Right hindlimb (tissue), 1 donor: ENCODE results near the gene XK.
A peak's percentile ranks its signal among the peaks of the same experiment; 100 is the strongest.

Experiments
- DNase-seq: peaks from one replicate; pipeline ENCODE4 v3.0.0-alpha.2; 2018

The XK gene

DNA sequence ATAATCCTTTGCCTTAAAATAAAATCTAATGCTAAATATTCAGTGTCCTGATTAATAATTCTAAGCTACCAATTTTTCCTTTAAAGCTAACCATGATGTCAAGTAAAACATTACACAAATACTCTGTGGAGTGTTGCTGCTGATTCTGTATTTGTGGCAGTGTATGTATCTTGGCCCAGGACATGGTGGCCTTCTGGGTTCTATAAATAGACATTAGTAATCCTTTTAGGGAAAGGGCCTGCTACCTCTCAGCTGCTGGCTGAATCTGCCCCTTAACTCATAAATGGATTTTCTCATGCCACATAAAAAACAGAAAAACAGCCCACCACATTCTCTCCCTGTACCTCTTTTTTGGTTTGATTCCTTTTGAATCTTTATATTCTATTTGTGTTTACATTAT lies 1.2 kb upstream of the XK start:
- DNase-seq = no peak

DNA sequence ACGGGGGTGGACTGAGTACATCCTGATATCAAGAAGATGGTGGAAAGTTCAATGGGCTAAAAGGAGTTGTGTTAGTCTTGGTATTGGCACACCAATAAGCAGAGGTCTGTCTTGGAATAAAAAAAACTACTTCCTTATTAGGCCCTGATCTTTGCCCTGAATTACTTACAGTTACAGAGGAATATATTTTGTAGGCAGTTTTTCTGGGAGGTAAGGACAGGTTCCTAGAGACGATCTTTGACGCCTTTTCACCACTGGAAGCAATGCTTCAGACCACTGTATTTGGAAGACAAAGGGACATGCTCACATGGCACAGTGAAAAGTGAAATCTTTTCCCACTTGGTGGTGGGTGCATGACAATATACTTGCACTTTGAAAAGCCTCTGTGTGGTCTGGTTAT lies 618 bp upstream of the XK start:
- DNase-seq = no peak

DNA sequence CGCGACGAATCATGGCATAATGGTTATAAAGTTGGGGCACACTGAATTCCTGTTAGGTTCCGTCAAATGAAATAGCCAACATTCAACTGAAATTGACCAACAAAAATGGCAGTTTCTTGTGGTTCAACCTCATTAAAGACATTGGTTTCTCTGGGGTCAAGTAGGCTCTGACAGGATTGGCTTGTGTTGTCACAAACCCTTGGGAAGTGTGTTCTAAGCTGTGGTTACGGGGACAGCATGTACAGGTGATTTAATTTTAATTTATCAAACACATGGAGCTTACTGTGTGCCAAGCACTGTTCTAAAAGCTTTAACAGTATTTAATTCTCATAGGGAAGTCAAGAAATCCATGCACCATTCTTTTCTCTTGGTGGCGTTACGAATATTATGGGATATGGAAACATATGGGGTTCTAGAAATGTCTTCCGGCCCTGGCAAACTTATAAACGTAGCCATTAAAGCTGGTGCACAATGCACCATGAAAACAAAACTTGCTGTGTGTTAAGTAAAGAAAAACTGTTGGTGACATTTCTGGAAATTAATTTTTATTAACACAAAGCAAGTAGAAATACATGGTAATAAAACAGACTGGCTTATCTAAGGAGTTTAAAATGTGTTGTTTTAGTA lies 891 bp downstream of the XK start:
- no peak for DNase-seq

DNA sequence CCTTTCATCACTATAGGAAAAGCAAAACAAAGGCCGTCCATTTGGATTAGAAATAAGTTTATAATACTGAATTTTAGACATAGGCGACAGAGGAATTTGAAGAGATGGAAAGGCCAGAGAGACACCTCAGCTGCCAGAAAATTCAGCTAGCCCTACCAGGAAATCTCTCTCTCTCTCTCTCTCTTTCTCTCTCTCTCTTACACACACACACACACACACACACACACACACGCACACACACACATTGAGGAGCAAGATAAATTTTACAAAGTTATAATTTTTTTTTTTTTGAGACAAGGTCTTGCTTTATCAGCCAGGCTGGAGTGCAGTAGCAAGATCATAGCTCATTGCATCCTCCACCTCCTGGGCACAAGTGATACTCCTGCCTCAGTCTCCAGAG lies 1.4 kb downstream of the XK start:
- DNase-seq = no peak

DNA sequence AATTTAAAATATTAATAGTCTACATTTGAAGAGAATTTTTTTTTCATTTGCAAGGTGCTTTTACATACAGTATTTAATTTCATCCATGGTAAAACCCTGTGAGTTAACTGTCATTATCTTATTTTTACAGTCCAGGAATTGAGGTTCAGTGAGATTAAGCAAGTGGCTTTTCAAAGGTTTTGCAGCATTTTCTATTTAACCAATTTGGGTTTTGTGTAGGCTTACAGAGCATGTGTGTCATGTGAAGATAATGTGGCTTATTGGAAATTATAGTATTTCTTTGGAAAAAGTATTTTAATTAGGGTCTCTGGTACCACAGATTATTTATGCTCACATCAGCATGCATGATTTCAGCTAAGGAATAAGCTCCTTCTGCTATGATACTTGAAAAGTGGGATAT lies 4.5 kb downstream of the XK start:
- DNase-seq = no peak

DNA sequence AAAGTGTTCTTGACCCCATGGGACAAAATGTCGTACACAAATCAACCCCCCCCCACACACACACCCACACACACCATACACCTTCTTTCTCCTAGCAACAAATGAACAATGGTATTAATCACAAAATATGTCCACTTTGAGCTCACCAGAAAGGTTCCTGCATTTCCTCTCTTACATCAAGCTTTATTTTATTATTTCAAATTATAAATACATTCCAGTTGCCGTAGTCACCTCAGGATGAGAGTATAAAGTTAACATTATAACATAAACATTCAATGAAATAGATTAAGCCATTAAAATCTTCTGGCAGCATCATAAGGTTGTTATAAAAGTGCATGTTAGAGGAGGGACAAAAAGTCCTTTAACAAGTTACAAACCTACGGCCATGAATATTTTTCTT lies 7.3 kb downstream of the XK start:
- DNase-seq = no peak

DNA sequence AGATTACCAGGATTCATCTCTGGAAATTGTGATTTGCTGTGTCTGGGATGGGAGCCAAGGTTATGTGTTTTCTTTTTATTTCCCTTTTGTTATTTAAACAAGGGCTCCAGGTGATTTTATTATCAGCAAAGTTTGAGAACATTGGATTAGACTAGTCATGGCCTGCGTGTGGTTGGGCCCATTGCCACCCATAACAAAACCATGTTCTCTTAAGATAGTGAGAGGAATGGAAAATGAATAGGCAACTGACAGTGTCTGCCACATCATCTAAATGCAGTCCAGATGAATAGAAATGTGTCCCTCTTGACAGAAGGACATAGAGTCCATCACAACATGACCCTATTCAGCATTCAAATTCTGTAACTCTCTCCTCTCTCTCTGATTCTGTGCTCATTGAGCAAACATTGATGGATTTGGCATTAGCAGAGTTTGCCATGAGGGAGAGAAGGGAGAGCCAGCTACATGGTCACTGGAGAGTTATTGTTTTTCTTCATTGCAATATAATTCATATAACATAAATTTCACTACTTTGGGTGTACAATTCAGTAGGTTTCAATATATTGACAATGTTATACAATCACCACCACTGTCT lies 11.7 kb downstream of the XK start:
- no peak for DNase-seq

DNA sequence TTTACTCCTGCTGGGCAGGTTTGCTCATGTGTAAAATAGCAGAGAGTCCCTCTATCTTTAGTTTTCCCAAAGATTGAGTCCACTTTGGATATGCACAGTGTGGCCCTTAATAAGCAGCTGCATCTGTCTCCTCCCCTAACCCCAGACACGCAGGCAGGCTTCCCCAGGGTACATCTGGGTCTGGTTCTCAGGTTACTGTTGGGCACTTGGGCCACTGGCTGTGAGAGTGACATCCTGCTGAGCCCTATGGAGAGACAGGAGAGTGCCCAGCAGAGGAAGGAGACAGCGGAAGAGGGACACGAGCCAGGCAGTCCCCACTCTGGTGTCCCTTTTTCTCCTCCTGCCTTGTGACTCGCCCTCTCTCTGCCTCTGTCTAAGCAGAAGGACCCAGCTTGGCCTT lies 16.0 kb downstream of the XK start:
- DNase-seq = no peak

DNA sequence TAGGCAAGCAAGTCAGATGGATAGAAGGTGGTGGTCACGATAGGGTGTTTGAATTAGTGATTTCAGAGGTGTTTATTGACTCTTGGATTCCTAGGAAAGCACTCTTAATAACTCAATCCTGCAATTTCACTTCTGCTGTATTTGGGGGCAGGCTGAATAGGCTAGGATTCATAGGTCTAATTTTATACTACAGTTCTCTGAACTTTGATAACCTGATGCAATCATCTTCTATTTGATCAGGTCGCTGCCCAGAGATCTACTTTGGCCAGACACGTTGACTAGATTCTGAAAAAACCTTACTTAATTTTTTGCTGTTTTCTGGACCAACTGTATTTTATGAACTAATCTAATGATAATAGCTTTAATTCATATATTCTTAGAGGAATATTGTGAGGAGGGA lies 26.4 kb downstream of the XK start:
- DNase-seq = no peak

DNA sequence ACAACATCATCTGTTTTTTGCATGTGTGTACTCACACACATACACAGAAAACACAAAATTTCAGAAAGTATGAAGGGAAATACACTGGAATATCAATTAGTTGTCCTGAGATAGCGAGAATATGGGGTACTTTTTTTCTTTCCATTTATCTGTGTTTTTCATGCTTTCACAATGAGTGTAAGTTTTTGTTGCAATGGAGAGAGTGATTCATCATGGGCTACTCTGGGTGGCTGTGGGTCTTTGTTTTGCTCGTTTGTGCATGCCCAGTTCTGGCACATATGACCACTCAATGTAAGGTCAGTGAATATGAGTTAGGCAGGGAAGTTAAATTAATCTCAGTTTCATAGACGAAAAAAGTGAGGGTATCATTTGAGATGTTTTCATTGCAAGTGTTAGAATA lies 26.9 kb downstream of the XK start:
- no peak for DNase-seq

DNA sequence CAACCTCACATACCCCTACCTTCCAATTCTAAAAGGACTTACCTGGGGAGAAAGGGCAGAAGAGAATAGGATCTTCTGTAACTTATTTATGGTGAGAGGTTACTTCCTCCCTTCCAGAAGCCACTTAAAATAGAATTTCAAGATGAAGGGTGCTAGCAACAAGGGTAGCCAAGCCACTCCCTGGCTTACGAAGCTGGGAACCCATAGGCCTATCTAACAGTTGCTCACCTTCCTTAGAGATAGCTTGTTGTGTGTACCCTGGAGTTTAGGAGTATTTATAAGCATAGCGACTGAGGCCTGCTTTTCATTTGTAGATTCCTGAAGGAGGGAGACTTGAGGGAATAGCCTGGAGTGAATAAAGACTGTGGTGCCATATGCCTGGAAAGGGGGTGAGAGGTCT lies 28.9 kb downstream of the XK start:
- no peak for DNase-seq

DNA sequence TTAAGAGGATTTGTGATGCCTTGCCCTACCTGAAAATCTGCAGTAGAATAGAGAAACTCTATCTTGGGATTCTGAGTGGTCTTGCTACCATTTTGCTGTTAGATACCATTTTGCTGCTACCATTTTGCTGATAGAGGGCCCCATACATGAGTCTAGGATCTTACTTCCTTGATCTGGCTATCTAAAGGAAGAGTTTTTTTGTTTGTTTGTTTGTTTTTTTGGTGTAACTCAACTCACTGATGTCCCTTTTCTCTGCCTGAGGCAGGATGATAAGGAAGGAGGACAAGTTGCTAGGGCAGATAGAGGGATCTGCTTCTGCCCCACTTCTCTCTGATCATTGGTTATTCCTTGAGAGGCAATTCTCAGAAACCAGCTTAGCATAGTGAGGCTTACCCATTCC lies 31.0 kb downstream of the XK start:
- DNase-seq = no peak

DNA sequence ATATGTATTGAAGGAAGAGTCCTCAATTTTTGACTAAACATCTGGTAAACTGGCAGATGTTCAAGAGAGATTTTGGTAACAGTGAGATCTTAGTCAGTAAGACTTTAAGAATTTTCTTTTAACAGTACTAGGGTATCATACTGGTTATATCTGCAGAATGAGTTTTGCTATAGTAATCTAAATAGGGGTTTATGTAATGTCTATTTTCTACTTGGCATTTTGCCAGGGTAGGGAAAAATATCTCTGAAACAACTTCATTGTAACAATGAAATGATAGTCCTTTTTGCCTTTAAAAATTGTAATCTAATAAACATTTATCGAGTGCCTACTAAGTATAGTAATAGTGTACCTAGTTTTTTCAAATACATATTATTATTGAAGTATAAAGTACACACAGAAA lies 32.1 kb downstream of the XK start:
- DNase-seq = no peak

DNA sequence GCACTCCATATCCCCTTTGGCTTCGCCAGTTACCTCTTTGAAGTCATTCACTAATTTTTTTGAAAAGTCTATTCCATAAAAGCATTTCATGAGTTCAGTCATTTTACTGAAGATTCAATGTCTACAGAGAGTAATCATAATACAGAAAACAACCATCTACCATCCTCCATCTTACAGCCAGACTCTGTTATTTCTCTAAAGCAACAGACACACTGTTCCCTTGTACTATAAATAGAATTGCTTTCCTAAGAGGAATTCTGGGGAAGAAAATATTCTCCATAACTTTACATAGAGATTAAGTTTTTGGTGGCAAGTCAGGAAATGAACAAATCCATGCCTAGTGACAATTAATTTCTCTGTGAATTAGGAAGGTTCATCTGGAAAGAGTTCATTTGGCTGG lies 37.0 kb downstream of the XK start:
- no peak for DNase-seq

DNA sequence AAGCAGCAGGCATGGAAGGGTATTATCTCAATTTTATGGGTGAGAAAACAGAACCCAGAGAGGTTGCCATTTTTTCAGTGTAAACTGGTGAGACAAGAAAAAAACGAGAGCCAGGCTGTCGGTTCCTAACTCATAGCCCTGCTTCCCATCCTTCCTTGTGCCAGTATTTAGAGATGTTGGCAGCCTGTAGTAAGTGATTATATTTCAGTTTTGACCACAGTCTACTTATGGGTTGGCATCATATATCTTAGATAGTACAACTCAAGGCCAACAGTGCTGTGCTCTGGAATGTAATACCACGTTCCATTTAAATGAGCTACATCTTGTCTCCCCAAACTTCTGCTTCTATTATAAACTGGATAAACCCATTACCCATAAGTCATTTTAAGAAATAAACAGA lies 40.8 kb downstream of the XK start:
- DNase-seq = no peak

DNA sequence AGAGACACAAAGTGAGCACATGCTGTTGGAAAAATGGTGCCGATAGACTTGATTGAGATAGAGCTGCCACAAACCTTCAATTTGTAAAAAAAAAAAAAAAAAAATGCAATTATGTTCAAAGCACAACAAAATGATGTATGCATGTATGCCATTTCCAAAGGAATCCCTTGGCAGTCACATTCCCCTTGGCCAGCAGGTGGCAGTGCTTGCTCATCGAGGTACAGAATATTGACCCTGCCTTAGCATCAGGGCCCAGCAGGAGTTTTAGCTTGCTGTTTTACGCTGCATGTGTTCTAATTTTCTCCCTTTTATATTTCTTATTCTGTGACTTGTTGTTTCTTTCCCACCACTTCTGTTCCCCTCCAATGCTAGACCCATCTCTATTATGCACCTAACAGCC lies 59.8 kb downstream of the XK start:
- peak; percentile 66 for DNase-seq

DNA sequence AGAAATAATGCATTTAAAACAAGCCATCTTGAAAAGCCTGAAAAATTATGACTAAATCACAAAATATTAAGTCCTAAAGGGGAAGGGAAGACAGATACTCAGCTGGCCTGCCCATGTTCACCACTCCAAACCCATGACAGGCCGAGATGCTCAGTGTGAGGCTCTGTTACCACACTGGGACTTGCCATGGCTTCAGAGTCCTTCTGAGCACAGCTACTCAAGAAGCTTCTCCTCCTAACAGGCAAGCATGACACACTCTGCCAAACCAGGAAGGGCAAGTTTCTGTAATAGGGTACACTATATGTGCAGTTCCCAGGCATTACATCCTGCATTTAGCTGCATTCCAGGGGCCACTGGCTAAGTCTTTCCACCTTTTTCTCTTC lies 60.2 kb downstream of the XK start:
- no peak for DNase-seq

DNA sequence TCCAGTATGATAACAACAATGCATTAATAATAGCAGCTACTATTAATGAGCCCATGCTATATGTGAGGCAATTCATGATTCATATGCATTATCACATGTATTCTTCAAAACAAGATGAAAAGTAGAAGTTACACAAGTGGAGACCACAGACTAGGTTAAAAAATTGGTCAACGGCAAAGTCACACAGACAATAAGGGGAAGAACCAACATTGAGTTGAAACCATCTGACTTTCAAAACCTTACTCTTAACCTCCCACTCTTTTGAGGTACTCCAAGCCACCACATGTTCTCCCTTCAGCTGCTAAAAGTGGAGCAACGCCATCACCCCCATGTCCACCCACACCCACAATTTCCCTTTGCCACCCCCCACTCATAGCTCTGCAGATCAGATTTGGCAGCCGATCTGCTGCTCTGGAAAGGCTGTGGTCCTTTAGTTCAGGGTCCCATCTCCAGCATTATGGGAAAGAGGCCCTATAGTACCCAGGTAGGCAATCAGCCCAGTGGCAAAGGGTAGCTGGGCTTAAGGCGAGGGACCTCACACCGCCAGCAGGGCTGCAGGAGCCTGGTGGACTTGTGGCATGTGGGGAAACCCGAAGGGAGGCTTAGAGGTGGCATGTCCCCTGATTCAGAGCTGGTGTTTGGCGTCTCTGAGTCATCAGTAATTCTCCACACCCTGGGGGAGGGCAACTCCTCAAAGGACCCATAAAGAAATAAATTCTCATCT lies 60.8 kb downstream of the XK start:
- DNase-seq = no peak

DNA sequence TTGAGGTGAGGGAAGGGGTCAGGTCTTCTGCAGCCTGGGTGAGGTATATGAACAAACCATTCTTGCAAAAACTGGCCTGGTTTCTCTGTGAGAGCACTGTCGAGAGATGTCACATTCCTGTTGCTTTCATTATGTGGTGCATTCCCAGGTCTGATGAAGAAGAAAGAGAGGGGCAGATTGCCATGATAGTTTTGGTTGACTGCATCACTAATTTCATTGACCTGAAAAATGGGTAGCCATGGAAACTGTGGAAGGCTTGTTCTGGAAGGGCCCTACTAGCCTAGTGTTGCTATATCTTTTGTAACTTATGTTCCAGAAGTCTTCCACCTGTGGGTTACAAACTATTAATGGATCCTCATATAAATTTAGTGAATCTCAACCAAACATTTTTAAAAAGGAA lies 61.4 kb downstream of the XK start:
- no peak for DNase-seq

DNA sequence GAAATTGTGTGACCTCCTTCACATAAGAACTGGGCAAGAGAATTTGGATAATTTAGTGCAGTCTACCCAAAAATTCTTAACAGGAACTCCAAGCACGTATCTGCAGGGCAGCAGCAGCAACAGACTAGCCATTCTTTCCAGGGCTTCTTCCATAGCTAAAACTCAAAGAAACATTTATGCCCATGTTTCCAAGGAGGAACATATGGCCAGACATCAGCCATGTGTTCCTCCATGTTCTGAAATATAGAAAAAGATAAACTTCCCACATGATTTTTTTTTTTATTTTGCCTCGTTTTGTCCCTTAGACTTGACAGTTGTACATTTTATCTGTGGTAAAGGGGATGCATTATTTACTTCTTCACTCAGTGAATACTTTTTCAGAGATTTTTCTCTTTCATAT lies 66.7 kb downstream of the XK start:
- DNase-seq = no peak

DNA sequence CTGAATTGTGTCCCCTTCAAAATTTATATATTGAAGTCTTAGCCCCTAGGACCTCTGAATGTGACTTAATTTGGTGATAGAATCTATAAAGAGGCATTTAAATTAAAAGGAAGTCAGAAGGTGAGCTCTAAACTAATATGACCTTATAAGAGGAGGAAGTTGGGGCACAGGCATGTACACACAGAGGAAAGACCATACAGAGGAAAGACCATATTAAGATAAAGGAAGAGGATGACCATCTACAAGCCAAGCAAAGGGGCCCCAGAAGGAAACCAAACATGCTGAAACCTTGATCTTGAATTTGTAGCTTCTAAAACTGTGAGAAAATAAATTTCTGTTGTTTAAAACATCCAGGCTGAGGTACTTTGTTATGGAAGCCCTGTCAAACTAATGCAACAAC lies 67.3 kb downstream of the XK start:
- no peak for DNase-seq

DNA sequence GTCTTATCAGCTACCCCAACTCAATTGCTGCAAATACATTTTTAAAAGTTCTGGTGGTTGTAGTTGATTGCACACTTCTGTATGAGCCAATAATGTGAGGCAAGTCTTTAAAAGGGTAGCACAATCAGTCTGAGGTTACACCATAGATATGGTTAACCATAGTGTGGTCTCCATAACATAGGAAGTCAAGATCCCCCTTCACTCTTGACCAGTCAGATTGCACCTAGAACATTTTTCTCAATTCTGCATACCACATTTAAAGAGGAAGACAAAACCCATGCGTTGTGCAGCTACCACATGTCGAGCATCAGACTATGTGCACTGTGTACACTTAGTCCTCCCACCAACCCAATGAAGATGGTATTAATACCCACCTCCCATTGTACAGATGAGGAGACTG lies 67.8 kb downstream of the XK start:
- no peak for DNase-seq

DNA sequence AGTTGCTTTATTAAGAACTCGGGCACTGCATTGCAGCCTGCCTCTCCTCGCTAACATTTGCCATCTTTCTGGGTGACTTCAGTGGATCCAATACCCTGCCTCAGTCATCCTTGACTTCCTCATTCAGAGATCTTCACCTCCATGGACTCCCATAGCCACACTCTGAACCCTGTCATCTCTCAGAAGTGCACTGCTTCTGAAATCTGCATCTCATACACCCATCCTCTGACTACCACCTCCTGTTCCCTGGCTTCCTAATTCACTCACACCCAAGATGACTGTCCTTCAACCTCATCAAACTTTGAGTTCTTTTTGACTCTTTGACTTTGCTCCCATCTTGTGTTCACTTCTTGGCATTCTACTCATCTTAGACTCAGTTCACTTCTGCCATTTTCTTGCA lies 68.9 kb downstream of the XK start:
- no peak for DNase-seq

DNA sequence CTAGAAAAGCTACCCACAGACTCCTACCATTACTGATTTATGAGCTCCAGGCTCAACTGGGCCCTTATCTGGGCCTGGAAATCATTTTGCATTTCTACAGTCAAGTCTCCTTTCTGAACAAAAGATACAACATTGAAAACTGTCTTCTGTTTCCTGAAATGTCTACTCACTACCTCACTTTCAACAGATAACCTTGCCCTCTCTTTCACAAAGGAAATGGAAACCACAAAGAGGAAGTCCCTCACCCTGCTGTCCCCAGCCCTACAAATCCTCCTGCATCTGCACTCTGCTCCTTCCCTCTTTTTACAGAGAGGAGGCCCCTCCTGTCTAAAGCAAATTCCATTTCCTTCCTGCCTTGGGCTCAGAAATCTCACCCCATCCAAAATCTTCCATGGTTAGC lies 69.4 kb downstream of the XK start:
- no peak for DNase-seq

DNA sequence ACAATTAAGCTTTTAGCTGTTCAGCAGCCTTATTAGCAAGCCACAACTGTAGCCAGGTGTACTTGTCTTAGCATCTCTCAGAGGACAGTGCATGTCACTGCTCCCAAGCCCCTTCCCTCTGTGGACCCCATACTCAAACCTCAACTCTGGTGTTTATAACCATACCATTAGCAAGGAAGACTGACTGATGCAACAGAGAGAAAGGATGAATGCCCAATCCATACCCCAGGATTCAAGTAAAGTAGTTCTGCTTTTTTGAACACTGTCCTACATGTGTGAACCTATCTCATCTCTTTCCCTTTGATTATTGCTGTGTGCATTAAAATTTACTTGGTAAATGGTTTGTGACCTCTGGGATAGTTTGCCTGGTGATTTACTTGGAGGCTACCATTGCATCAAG lies 71.5 kb downstream of the XK start:
- no peak for DNase-seq
